ENCODE results near the gene DENND1A.

The DENND1A gene

DNA sequence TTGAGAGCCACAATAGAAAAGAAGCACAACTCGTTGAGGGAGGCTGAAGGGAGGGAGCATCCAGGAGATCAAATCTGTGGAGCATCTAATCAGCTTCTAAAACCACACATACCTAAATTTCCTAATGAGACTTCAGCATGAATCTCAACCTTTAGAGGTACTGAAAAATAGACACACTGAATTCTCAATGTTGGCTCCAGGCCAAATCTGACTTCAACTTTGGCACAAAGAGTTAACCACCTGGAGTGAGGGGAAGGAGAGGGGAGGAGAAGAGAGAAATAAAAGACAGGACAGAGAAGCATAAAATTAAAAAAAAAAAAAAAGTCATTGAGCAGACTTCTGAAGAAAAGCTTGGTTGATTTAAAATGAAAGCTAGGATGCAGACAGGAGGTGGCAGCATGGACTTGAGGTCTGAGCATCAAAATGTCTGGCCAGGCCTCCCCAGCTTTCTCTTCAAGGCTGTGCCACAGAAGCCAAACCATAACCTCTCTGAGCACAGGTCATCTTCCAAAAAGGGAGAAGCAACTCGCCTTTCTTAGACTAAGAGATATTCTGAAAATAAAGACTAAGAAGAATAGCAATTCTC, 205.6 kb downstream of the DENND1A start:
- no peak for DNase-seq (ENCODE audit: low read depth)

DNA sequence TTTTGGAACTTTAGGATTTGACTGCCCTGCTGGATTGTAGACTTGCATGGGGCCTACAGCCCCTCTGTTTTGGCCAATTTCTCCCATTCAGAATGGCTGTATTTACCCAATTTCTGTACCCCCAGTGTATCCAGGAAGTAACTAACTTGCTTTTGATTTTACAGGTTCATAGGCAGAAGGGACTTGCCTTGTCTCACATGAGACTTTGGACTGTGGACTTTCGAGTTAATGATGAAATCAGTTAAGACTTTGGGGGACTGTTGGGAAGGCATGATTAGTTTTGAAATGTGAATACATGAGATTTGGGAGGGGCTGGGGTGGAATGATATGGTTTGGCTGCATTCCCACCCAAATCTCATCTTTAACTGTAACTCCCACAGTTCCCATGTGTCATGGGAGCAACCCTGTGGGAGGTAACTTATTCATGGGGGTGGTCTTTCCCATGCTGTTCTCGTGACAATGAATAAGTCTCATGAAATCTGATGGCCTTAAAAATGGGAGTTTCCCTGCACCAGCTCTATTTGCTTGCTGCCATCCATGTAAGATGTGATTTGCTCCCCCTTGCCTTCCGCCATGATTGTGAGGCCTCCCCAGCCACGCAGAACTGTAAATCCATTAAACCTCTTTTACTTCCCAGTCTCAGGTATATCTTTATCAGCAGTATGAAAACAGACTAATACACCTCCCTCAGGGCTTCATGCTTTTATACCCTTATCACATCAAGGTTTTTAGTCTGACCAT, 206.6 kb downstream of the DENND1A start:
- no peak for DNase-seq (ENCODE audit: low read depth)

DNA sequence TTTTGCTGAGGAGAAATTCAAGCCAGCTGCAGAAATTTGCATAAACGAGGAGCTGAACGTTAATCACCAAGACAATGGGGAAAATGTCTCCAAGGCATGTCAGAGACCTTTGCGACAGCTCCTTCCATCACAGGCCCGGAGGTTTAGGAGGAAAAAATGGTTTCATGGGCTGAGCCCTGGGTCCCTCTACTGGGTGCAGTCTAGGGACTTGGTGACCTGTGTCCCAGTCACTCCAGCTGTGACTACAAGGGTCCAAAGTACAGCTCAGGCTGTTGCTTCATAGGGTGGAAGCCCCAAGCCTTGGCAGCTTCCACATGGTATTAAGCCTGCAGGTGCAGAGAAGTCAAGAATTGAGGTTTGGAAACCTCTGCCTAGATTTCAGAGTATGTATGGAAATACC, 207.5 kb downstream of the DENND1A start:
- DNase-seq (ENCODE audit: low read depth), result no peak

DNA sequence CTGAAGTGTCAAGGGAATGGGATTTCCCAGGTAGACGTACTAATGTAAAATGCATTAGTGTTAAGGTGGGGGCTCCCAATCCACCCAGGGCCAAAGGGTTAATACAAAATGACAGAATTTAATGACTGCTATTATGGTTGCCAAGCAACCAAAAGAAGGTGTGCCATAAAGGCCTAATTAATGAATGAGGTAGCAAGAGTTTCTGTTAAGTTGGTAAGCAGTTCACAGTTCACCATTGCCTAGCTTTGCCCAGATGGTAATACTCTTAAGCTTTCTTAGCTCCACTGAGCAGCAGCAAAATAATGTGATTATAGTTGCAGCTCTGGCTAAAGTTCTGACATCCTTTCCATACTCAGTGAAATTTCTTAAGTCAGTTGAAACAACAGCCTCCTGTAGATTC, 211.7 kb downstream of the DENND1A start:
- no peak for DNase-seq (ENCODE audit: low read depth)

DNA sequence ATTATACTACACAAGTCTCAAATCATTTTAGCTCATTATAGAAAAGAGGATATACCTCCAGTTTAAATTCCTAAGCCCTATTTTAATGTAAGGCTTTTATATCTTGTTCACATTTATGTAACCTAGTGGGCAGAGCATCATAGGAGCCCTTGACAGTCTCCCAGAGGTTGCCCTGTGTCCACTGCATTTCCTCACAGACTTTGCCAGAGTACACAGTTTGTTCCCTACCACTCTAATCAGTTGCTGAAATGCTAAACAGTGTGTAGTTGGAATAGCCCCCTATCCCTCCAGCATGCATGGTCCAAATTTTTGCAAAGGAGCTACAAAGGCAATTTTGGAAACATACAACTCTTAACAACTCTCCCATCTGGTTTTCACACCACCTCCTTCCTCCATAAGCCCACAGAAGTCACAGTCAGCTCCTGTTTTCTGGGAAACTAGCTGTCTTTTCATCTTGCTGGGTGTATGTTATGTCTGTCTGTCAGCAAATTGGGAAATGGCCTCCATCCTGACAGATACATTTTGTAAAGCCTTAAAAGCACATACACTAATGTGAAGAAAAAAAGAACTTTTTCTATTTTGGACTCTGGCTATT, 212.2 kb downstream of the DENND1A start:
- DNase-seq (ENCODE audit: low read depth), result no peak

DNA sequence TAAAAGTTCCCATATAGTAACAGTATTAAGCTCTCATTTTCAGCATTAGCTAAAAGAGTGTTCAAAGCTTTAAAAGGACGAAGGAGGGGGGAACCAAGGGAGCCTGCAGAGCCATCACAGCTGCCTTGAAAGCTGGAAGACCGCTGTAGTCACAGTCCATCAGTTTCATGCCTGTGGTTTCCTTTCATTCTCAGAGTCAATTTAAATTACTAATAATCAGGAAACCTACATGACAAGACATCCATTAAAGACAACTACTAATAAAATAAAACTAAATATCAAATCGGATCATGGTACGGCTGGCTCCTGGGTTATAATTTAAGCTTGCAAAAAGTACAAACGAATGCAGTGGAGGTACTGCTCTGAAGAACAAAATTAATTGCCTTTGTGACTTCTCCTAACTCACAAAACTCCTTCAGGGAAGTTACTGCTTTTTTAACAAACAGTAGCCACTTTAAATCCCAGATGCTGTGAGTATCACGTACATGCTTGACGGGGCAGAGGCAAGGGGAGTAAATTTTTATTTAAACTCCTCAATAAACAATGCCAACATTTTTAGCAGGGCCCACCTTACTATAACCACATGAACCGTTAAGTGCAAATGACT, 213.5 kb downstream of the DENND1A start:
- DNase-seq (ENCODE audit: low read depth), result no peak

- no peak for DNase-seq (ENCODE audit: low read depth)
Measured at GRCh38 chr9:123715258-123715657, 214.7 kb downstream of the DENND1A start.

- no peak for DNase-seq (ENCODE audit: low read depth)
Measured at GRCh38 chr9:123713282-123713681, 216.6 kb downstream of the DENND1A start.

GRCh38 chr9:123712399-123712798, 217.5 kb downstream of the DENND1A start:
- no peak for DNase-seq (ENCODE audit: low read depth)

- peak; percentile 51 for DNase-seq (ENCODE audit: low read depth)
Measured at GRCh38 chr9:123710299-123710698, 219.6 kb downstream of the DENND1A start.

DNA sequence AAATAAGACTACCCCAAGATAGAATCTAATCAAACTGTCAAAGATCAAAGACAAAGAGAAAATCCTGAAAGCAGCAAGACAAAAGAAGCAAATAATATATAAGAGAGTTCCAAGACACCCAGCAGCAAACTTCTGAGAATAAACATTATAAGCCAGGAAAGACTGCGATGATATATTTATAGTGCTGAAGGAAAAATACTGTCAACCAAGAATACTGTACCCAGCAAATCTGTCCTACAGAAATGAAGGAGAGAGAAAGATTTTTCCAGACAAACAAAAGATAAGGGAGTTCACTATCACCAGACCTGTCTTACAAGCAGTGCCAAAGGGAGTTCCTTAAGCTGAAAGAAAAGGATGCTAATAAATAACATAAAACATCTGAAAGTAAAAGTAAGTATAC, 227.4 kb downstream of the DENND1A start:
- DNase-seq (ENCODE audit: low read depth), result no peak

GRCh38 chr9:123697686-123698085, 232.2 kb downstream of the DENND1A start:
- no peak for DNase-seq (ENCODE audit: low read depth)

DNA sequence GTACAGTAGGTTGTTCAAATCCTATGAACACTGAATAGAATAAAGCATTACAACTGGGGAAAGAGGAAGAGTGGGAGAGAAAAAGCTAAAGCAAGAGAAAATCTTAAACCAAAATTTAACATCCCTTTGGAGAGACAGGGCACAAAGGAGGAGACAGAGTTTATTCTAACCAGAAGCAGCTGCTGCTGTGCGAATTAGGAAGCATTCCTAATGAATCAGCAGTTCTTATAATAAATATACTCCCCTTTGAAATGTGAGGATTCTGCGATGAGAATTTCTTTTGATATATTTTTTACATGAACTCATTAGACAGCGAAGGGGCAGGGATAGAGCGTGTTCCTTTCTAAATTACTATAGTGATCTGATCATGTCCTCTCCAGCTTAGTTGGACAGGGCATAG, 233.4 kb downstream of the DENND1A start:
- DNase-seq (ENCODE audit: low read depth), result no peak

- no peak for DNase-seq (ENCODE audit: low read depth)
Measured at GRCh38 chr9:123695386-123695785, 234.5 kb downstream of the DENND1A start.

DNA sequence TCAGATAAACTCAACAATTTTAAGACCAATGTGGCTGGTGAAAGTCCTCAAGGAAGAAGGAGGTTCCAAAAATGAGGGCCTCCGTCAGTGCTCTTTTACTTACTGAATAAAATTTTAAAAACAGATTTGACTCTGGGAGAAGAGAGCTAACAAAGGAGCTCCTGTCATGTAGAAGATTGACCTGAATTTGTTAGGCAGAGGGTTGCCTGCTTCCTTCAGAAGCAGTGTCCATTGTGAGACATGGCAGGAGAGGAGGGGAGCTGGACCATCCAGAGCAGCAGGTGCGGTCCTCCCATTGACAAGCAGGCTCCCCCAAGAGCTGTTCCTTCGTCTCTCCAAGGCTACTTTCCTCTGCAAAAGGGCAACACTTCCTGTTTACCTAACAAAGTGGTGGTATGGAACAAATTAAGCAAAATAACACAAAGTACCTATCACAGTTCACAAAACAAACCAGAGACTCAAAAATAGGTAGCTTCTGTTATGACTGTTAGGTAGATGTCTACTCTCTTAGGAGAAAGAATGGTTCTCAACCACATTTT, 238.1 kb downstream of the DENND1A start:
- DNase-seq (ENCODE audit: low read depth), result no peak

GRCh38 chr9:123689701-123690428, 240.1 kb downstream of the DENND1A start:
- DNase-seq (ENCODE audit: low read depth), result no peak

DNA sequence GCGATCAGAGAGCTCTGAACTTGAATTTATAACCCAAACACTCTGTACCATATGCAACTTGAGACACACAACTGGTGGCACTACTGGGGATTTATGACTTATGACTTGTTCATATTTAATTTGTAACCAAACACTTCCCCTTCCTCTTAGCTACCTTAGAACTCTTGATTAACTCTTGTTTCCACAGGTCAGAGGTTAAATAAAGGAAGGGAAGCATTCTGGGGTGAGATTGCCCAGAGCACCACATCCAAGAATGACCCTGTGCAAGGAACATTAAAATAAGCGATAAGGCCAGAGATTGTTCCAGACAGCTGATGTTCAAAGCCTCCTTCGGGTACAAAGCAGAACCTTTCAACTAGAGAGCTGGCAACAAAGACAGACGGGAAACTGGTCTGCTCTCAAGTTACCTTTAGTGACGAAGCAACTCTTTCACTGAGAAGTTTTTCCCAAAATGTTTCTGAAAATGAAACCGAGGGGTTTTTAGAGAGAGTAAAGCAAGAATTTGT, 242.6 kb downstream of the DENND1A start:
- no peak for DNase-seq (ENCODE audit: low read depth)

DNA sequence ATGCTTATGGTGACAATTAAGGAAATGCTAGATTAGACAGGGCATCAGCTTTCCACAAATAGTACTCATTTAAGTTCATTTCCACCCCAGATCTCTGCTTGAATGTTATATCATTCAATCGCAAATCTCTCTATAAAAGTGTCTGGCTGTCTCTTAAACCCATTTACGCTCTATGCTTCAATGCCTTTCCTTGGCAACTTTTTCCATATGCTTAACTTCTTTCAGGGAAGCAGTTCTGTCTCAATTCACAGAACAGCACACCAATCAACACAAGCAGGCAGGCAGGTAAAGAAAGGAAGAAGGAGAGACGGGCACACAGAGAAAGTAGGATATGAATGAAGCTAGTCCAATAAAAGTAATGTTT, 243.1 kb downstream of the DENND1A start:
- DNase-seq (ENCODE audit: low read depth), result no peak

- no peak for DNase-seq (ENCODE audit: low read depth)
Measured at GRCh38 chr9:123686131-123686828, 243.6 kb downstream of the DENND1A start.

DNA sequence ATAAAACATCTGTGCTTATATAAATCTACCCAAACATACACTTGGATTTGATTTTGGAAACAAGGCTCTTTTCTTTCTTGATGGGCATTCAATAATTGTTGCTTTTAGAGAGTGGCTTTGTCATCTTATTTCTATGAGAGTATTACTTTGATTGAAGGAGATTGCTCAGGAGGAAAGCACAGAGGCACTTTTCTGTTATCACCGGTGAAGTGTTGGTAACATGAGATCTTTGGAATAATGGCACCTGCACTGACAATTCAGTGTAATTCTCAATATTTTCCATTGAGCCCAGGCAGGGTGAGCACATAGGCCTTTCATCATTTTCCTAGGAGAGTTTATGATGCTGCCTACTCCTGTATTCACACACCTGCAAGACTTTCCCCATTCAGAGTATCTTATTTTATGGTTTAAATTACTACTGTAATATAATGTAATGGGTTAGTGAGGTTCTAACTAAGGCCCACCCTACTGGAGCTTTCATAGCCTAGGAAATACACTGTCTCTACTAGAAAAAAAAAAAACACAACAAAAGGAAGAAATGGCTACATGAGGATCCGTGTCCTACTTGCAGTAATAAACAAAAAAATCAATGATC, 244.3 kb downstream of the DENND1A start:
- no peak for DNase-seq (ENCODE audit: low read depth)

Data from HS-5 (cell line).